ENCODE data around the gene TAPBP. TPM values are rescaled to one million over a fixed set of nuclear protein-coding genes. Genes with fewer than 3 reads are reported as not detected.

TAPBP gene
- total RNA-seq, 3 donors from 2014 or later = 38.6 to 67.8 (median 43.6) TPM

GRCh38 chr6:33296797-33297405 is 17.0 kb downstream of the TAPBP start:
- Histone ChIP-seq H3K4me1 (peaks cover 0 to 6% of the 10 kb centered on the region in 2 donors), H3K27me3 (no peaks in the 10 kb centered on the region), H3K9me3 (no peaks in the 10 kb centered on the region), H3K36me3 (no peaks in the 10 kb centered on the region), H3K4me3 (peak overlapping the region; percentile 79 to 91 (median 87)), H3K27ac (peak overlapping the region; percentile 98 to 99)
- intact Hi-C loops (cut with DNase I; ENCODE audit: low total_unique reads) = no loop called here
- DNase-seq (ENCODE audit: low spot score in 2 of 2) = no peak
- TF ChIP-seq CTCF (IDR thresholded peaks at IDR 0.05) (no peak), POLR2AphosphoS5 (IDR thresholded peaks at IDR 0.05) (no peak)

GRCh38 chr6:33295621-33296369 is 18.1 kb downstream of the TAPBP start:
- peaks cover 0 to 6% of the 10 kb centered on the region in 2 donors for H3K4me1 ChIP-seq
- intact Hi-C loops (cut with DNase I; ENCODE audit: low total_unique reads) = no loop called here
- no peak for DNase-seq (ENCODE audit: low spot score in 2 of 2)
- no peaks in the 10 kb centered on the region for H3K36me3 ChIP-seq
- H3K27me3 ChIP-seq = no peaks in the 10 kb centered on the region
- no peak for TF ChIP-seq POLR2A (IDR thresholded peaks at IDR 0.05)
- no peak for TF ChIP-seq CTCF (IDR thresholded peaks at IDR 0.05)
- TF ChIP-seq POLR2AphosphoS5 (IDR thresholded peaks at IDR 0.05) = no peak
- H3K9me3 ChIP-seq = no peaks in the 10 kb centered on the region
- H3K27ac ChIP-seq = peak overlapping the region; percentile 98 to 99
- peak overlapping the region in 1 of 3 donors; percentile 87 for H3K4me3 ChIP-seq

- intact Hi-C loops (cut with DNase I; ENCODE audit: low total_unique reads) = no loop called here
- no peaks in the 10 kb centered on the region for H3K27me3 ChIP-seq
- H3K4me1 ChIP-seq = peaks cover 0 to 6% of the 10 kb centered on the region in 2 donors
- no peaks in the 10 kb centered on the region for H3K9me3 ChIP-seq
- no peak for DNase-seq (ENCODE audit: low spot score in 2 of 2)
- H3K36me3 ChIP-seq = no peaks in the 10 kb centered on the region
- peak overlapping the region in 1 of 2 donors; percentile 99 for H3K27ac ChIP-seq
- no peak for TF ChIP-seq POLR2AphosphoS5 (IDR thresholded peaks at IDR 0.05)
- no peak for TF ChIP-seq CTCF (IDR thresholded peaks at IDR 0.05)
- no peak for TF ChIP-seq POLR2A (IDR thresholded peaks at IDR 0.05)
- no peak overlapping the region for H3K4me3 ChIP-seq
These were observed 19.6 kb downstream of the TAPBP start for GRCh38 chr6:33294086-33294823.

- Histone ChIP-seq H3K9me3 (no peaks in the 10 kb centered on the region), H3K4me3 (no peak overlapping the region), H3K36me3 (no peaks in the 10 kb centered on the region), H3K27ac (no peak overlapping the region), H3K4me1 (peaks cover 3 to 9% of the 10 kb centered on the region in 2 donors), H3K27me3 (no peaks in the 10 kb centered on the region)
- DNase-seq (ENCODE audit: low spot score in 2 of 2) = no peak
- TF ChIP-seq CTCF (IDR thresholded peaks at IDR 0.05) (no peak), POLR2A (IDR thresholded peaks at IDR 0.05) (no peak), POLR2AphosphoS5 (IDR thresholded peaks at IDR 0.05) (no peak)
- intact Hi-C loops (cut with DNase I; ENCODE audit: low total_unique reads) = no loop called here
These were observed 20.7 kb downstream of the TAPBP start for GRCh38 chr6:33292996-33293682.

All from breast epithelium (tissue), 4 donors.